Measurements from ENCODE around the gene TYW1B.
"Not testable (repeated sequence)": the region's sequence is repeated elsewhere in the genome, so short reads cannot be mapped to it uniquely, and the experiment has no call there.

The TYW1B gene

DNA sequence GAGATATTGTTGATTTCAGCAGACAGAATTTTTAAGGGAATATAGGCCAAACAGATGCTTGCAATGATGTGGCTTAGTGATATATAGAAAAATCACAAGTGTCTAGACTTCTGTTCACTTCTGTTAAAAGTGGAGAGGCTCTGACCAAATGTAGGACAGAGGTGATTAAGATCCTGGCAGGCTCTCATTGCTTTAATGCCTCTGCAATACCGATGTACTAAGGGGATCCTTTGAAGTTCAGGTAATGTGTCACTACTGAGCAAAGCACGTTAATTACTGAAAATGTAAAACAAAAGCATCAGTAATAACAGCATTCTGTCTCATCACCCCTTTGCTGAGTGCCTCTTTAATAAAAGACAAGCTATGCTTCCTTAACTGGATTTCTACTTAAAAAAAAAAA, 131.4 kb downstream of the TYW1B start:
- DNase-seq, result not testable (repeated sequence)

DNA sequence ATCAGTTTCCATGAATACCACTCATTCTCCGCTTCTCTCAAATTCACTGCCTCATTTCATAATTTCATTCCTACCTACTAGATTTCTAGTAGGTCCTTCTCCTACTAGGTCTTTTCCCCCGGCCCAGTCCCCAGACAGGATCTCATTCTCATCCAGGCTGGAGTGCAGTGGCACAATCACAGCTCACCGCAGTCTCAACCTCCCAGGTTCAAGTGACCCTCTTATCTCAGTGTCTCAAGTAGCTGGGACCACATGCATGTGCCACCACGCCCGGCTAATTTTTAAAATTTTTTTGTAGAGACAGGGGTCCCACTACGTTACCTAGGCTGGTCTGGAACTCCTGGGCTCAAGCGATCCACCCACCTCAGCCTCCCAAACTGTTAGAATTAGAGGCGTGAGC, 132.5 kb downstream of the TYW1B start:
- DNase-seq, result not testable (repeated sequence)

DNA sequence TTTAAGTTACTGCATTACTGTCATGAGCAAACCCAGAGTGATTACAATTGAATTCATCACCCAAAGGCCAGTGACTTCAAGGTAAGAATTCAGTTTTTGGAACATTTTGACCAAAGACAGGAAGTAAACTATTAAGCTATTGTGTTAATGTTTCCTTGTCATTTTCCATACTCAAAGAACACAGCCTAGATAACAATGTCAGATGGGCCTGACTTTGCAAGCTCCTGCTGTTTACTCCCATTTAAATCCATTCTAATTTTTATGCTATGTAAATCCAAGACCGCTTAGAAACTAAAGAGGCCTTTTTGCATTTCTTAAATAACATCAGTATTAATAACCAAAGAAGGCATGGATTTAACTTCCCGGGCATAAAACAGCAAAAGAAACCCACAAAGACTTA, 136.6 kb downstream of the TYW1B start:
- not testable (repeated sequence) for DNase-seq

DNA sequence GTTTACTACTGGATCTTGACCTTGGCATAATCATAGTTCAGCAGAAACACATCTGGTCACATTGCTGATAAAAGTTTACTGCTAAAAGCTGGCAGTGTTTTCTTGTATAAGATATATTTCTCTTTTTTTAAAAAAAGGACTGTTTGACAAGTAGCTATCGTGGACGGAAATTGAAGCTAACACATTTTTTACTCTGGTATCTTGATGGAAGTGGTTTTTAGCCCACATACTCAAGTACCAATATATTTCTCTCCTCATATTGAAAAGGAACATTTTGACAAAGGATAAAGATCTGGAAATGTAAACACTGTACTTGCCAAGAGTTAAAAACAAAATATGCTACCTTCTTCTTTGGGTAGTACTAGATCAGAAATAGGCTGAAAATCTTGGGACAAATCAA, 137.8 kb downstream of the TYW1B start:
- DNase-seq, result not testable (repeated sequence)

DNA sequence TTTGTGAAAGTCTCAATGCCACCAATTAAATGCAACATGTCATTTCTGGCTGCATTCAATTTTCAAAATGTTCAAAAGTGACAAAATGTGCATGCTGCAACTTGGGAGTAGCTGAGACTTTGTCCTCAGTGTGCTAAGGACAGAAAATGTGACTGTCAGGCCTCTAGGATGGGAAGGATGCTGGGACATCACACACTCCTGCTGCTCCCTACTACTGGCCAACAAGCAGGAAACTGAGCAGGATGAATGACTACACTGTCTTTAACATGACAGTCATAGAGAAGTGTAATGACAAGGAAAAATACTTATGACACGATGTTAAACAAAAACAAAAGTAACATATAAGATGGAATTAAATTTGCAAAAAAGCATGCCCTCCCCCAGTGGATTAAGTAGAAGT, 138.7 kb downstream of the TYW1B start:
- DNase-seq, result not testable (repeated sequence)

DNA sequence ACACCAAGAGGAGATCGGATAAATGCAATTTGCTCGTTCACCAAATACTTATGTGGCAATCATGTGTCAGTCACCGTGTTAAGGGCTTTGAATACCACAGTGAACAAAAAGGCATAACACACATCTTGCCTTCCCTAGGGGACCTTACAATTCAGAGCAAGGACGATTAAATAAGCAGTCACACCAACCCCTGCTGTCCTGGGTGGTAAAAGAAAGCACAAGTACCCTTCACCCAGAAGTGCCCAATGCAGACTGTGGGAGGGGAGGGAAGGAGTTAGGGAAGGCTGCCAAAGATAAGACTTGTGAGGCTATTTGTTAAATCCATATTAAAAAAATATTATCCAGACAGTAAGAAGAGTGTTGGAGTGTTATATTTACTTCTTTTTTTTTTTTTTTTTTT, 146.8 kb downstream of the TYW1B start:
- DNase-seq, result peak; percentile 60

DNA sequence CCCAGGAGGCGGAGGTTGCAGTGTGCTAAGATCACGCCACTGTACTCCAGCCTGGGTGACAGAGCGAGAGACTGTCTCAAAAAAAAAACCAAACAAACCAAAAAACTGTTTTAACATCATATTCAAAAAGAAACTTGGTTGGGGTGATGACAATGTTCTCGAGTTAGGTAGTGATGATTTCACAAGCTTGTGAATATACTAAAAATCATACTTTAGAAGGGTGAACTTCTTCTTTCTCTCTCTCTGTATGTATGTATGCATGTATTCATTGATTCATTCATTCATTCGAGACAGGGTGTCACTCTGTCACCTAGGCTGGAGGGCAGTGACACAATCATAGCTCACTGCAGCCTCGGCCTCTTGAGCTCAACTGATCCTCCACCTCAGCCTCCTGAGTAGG, 151.1 kb downstream of the TYW1B start:
- not testable (repeated sequence) for DNase-seq

DNA sequence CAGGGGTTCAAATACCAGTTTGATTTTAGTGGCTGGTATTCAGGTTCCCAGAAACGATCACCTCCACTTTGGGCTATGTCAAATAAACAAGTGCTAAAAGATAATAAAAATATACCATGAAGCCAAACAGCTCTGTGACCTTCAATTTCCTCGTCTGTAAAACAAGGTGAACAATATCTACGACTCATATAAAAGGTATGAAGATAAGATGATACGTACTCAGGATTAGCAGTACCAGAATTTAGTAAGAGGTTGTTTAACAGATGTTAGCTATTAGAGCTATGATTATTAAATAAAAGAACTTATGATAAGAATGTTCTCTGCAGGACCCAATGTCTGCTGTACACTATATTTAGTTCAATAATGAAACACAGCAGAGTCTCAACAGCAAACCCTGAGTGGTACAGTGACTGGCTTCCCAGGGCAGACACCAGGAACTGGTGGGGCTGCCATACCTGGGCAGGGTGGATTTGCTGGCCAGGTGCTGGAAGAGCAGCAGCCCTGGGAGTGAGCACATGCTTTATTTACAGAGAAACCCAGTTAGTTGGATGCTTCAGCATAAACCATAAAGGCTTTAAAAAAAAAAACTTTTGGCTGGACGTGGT, 151.8 kb downstream of the TYW1B start:
- DNase-seq, result not testable (repeated sequence)

DNA sequence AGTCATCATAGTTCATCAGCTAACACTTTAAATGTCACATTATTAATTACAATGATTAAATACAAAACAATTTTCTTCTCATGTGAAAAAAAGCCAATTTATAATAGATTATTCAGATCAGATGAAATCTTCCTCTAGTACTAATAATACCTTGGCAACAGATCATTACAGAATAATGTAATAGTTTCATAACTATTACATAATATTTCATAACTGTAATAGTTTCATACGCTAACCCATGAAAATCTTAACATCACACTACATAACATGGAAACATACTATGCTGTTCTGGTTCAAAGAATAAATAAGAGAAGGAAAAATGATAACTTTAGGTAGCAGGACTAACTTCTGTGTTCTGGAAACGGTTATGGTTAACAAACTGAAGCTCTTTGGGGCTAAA, 152.3 kb downstream of the TYW1B start:
- not testable (repeated sequence) for DNase-seq

DNA sequence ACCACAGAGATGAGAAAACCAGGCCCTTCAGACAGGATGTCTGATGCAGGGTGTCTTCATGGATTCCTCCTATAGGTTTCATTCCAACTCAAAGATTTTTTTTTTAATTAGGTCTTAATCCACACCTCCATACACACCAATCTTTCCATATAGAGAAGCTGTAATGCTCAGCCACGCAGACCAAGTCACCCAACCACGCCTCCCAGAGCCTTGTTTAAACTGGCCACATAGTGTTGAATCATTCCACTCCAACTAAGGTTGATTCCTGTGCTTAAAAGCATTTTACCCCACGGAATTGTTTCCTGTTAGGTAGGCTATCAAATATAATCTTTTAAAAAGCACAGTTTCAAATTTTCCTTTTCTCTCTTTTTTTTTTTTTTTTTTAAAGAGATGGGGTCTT, 153.6 kb downstream of the TYW1B start:
- no peak for DNase-seq

DNA sequence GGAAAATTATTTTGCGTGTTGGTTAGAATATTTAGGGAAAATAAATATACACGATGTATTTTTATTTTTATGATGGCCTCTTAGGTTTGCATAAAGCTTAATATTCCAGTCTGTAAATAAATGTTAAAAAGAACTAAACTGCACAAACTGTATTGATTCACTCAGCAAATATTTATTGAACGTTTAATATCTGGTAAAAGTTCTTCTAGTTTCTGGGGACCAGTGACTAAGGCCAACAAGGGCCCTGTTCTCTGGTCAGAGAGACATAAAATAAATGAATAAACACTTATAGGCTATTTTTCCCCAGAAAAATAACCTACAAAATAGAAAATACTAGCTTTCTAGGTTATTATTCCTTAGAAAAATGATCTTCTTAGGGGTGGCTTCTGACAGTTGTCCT, 157.2 kb downstream of the TYW1B start:
- DNase-seq, result not testable (repeated sequence)

DNA sequence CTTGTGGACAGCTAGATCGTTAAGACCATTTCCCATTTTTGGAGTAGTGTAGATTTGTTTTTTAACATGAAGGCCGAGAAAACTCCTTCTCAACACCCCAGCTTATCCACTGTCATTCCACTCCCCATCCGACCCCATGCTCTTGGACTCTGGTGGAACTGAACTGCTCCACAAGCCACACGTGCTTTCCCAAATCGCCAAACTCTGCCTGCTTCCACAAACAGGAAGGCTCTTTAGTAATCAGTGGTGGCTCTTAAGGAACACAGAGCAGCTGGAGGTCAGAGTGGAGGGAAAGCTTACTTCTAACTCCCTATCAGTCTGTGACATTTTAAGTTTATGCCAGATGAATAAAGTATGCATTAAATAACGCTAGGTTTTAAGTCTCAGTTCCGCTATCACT, 159.6 kb downstream of the TYW1B start:
- DNase-seq, result not testable (repeated sequence)

DNA sequence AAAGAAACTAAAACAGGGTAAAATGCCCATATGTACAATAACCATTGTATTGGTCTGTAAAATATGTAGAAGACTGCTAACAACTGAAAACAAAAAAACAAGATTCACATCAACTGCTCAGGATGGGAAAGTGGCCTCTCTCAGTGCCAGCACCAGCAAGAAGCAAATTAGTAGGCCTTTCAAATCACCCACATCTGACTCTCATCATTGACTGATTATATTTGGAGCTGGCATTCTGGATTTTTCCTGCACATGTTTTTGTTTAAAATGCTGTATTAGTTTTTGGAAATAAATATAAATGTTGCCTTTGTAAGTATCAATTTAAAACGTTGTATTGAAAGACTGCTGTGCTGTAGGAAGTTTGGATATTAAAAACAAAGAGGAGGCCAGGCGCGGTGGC, 161.0 kb downstream of the TYW1B start:
- not testable (repeated sequence) for DNase-seq

DNA sequence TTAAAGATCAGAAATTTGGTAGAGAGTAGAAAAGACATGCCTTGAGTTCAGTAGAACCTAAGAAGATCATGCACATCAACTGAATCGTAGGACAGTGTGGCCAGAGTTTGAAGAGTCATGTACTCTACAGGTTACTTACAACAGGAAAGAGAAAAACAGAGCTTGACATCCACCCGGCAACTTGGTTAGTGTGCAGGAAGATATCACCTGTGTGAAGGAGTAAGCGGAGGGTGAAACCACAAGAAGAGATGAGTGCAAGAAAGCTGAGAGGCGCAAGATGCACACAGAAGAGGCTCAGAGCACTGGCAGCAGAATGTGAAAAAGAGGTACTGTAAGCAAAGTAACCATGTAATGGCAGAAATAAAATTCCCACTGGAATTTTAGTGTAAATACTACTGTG, 179.4 kb downstream of the TYW1B start:
- DNase-seq, result not testable (repeated sequence)

DNA sequence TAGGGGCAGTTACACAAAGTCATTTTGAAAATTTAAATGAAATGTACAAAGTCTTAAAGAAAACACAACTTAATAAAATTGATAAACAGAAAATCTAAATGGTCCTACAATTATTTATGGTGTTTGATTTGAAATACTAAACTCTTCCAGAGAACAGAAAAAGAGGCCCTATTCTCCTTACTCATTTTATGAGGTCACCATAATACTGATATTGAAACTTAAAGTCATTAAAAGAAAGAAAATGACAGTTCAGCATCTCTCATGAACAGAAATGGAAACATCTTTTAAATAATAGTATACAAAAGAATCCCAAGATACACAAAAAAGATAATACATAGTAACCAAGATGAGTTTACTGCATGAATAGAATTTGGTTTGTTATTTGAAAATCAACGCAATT, 184.3 kb downstream of the TYW1B start:
- DNase-seq, result not testable (repeated sequence)

DNA sequence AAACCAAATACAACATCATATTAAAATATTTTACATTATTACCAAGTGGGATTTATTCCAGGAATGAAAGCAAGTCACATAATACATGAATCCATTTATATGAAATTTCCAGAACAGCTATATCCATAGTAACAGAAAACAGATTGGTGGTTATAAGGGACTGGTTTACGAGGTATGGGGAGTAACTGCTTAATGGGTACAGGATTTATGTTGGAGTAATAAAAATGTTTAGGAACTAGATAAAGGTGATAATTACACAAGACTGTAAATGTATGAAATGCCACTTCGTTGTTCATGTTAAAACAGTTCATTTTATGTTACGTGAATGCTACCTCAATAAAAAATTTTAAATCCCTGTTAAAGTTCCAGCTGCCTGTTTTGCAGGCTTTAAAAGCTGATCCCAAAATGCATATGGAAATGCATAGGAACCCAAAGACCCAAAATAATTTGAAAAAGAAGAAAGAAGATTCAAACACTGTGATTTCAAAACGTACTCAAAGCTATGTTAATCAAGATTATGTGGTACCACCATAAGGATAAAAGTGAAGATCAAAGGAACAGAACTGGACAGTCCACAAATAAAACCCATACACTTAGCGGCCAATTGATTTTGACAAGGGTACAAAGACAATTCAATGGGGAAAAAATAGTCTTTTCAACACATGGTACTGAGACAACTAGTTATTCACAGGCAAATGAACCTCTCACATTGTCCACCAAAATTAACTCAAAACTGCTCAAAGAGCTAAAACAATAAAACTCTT, 186.3 kb downstream of the TYW1B start:
- not testable (repeated sequence) for DNase-seq

DNA sequence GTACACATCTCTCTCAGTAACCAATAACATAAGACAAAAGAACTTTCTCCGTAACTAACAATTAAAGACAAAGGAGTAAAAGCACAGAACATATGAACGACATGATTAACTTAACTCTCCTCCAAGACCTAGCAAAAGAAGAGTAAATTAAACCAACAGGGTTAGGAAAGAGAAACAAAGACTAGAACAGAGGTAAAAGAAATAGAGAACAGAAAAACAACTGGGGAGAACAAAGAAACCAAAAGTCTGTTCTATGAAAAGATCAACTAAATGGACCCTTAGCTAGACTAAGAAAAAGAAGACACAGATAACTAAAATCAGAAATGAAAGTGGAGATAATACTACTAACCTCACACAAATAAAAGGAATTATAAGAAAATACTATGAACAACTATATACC, 187.3 kb downstream of the TYW1B start:
- not testable (repeated sequence) for DNase-seq

DNA sequence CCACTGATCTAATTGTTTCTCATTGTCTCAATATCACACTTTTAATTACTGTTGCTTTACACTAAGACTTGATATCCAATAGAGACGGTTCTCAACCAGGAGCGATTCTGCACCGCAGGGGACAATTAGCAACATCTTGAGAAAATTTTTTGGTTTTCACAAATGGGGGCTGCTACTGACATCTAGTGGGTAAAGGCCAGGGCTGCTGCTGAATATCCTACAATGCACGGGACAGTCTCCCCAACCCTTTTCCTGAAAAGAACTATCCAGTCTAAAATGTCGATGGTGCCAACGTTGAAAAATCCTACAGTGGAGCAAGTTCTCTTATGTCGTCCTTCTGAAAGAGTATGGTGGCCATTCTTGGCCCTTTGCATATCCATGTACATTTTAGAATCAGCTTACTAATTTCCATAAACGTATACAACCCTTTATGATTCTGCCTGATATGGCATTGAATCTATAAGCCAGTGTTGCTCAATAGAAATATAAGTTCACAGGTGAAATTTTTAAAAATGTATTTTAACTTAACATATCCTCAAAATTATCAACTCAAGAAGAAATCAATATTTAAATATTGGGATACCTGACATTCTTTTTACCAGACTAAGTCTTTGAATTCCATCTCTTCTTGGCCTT, 192.6 kb downstream of the TYW1B start:
- not testable (repeated sequence) for DNase-seq

DNA sequence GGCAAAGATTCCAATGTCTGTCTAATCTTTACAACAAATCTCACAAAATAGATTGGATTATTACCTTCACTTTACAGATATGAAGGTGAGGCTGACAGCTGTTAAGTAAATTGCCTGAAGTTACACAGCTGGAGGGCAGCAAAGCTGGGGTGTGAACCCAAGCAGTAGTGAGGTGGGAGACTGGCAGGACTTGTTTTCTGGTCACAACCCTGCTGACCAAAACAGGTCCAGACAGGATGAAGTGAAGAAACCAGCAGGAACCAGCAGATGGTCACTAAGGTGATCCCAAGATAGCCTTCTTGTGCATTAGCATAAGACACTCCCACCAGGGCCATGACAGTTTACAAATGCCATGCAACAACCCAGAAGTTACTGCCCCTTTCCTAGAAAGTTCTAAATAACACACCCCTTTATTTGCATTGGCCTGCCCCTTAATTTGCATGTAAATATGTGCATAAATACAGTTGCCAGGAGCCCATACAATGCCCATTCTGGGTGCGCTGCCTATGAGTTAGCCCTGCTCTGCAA, 195.2 kb downstream of the TYW1B start:
- DNase-seq, result not testable (repeated sequence)

DNA sequence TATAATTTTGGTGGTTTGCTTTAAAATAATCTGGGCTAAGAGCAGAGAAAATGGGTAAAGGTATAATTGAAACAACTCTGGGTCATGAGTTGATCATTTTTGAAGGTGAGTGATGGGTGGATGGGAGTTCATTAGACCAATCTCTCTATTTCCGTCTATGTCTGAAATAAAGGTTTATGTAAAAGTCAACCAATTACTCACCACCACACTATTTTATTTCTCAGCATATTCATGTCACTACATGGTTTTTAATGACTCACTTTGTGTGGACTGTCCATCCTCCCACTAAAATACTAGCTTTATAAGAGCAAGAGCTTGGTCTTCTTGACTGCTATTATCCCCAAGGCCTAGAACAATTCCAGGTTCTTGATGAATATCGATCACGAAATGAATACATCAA, 199.6 kb downstream of the TYW1B start:
- not testable (repeated sequence) for DNase-seq

DNA sequence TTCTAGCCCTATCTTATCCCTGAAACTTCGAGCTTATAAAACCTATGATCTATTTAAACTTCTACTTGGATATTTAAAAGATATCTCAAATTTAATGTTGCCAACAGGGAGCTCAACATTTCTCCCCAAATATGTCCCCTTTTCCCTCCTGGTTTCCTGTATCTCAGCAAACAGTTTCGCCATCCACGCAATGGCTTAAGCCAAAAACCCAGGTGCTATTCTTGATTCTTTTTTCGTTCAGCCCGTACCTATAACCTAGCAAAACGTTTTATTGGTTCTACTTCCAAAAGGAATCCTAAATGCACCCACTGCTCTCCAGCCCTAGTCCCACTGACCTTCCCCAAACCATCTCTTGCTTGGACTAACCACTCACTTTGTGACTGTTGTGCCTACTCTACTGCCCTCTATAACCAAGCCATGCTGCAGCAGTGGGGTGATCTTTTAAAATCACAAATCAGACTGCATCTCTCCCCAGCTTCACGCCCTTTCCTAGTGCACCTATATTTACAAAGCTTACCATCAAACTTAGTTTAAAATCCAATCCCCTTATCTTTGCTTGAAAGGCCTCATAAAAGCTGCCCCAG, 201.5 kb downstream of the TYW1B start:
- not testable (repeated sequence) for DNase-seq

DNA sequence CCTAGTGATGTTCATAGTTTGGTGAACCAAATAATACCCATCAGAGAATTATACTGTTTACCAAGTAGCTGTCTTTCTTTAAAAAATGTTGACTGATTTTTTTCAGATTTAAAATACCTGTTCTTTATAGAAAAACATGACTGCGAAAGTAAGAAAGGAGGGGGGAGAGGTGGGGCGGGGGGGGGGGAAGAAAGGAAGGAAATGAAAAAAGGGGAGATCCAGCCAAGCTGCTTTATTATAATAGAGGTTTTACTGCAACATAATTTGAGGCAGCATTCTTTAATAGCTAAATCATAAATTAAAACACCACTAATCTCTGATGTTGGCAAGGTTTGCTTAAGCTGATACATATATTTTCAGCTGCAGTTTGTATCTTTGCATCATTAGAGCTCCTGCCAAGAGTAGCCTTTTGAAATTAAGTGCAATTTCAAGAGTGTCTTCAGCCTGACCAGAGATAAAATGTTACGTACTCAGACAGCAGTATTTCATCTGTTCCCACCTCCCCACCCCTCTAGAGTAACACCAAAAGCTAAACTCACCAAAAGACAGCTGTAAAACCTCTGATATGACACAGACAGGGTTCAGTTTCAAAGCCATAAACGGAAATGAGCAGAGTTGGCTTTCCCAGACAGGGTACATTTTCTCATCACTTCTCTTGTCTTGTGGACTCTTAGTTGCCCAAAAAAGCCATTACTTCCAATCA, 202.1 kb downstream of the TYW1B start:
- not testable (repeated sequence) for DNase-seq

DNA sequence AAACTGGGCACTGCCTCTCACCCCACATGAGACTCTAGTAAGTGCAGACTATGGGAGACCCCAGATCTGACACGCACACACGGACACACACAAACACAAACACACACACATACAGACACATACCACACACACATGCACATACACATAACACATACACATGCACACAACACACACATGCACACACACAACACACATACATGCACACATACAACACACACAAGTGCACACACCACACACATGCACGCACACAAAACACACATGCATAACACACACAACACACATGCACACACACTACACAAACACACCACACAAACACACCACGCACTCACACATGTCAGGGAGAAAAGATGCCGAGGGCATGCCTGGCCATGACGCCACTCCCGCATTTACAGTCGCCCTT, 205.5 kb downstream of the TYW1B start:
- no peak for DNase-seq

Data from NCI-H1436 treated with DMSO at 0.1 percent for 48 hours (cell line).